ENCODE results near the gene REXO5.

The REXO5 gene

GRCh38 chr16:20801278-20801677 lies 5.0 kb upstream of the REXO5 start:
- DNase-seq, result no peak

GRCh38 chr16:20803192-20803560 lies 3.2 kb upstream of the REXO5 start:
- DNase-seq, result no peak

- no peak for DNase-seq
Observed at GRCh38 chr16:20803561-20804214, 2.6 kb upstream of the REXO5 start.

GRCh38 chr16:20805684-20806167 lies 601 bp upstream of the REXO5 start:
- DNase-seq, result peak in 1 of 2 experiments; percentile 6

- no peak for DNase-seq
Observed at GRCh38 chr16:20807862-20808261, 1.5 kb downstream of the REXO5 start.

- DNase-seq, result no peak
Observed at GRCh38 chr16:20811889-20812439, 5.6 kb downstream of the REXO5 start.

GRCh38 chr16:20812510-20812909 lies 6.2 kb downstream of the REXO5 start:
- no peak for DNase-seq

GRCh38 chr16:20814784-20815183 lies 8.5 kb downstream of the REXO5 start:
- DNase-seq, result no peak

GRCh38 chr16:20818929-20819585 lies 12.7 kb downstream of the REXO5 start:
- DNase-seq, result no peak

GRCh38 chr16:20821682-20822081 lies 15.4 kb downstream of the REXO5 start:
- no peak for DNase-seq

GRCh38 chr16:20822521-20823325 lies 16.4 kb downstream of the REXO5 start:
- no peak for DNase-seq

GRCh38 chr16:20826039-20826566 lies 19.8 kb downstream of the REXO5 start:
- DNase-seq, result no peak

GRCh38 chr16:20829536-20829935 lies 23.2 kb downstream of the REXO5 start:
- no peak for DNase-seq

GRCh38 chr16:20830372-20830771 lies 24.0 kb downstream of the REXO5 start:
- DNase-seq, result no peak

- peak; percentile 76 for DNase-seq
Observed at GRCh38 chr16:20833086-20833485, 26.8 kb downstream of the REXO5 start.

- no peak for DNase-seq
Observed at GRCh38 chr16:20838240-20838639, 31.9 kb downstream of the REXO5 start.

- no peak for DNase-seq
Observed at GRCh38 chr16:20839504-20839903, 33.2 kb downstream of the REXO5 start.

GRCh38 chr16:20844054-20844453 lies 37.7 kb downstream of the REXO5 start:
- DNase-seq, result no peak

GRCh38 chr16:20844588-20844987 lies 38.3 kb downstream of the REXO5 start:
- no peak for DNase-seq

GRCh38 chr16:20846030-20846429 lies 39.7 kb downstream of the REXO5 start:
- DNase-seq, result peak in 1 of 2 experiments; percentile 28

- no peak for DNase-seq
Observed at GRCh38 chr16:20846551-20846950, 40.2 kb downstream of the REXO5 start.

- no peak for DNase-seq
Observed at GRCh38 chr16:20847550-20847949, 41.2 kb downstream of the REXO5 start.
